Activated T-helper 2 cell treated with anti-CD3 and anti-CD28 coated beads, Interferon-gamma antibody, Interleukin-2, Interleukin-4, amounts not matched to agents 10 μg/mL and 5 μg/mL and 100 μg/mL, durations not matched to agents 14 hours and 24 hours and 36 hours (primary cell): ENCODE measurements around the gene ZNF541. TPM values are rescaled to one million over a fixed set of nuclear protein-coding genes. Genes with fewer than 3 reads are reported as not detected.
A peak's percentile ranks its signal among the peaks of the same experiment; 100 is the strongest.

Source experiments
- DNase-seq: peaks from one replicate; pipeline ENCODE4 v3.0.0; 2021; ENCODE audit warnings: low spot score
- H3K27ac Mint-ChIP-seq: one replicate; pipeline ENCODE4 v1.8.0; 2021; ENCODE audit warnings: mixed read lengths
- H3K27me3 Mint-ChIP-seq: one replicate; pipeline ENCODE4 v1.8.0; 2021; ENCODE audit warnings: low read depth, mixed read lengths
- H3K36me3 Mint-ChIP-seq: one replicate; pipeline ENCODE4 v1.8.0; 2021; ENCODE audit warnings: low read depth, mixed read lengths
- H3K4me1 Mint-ChIP-seq: one replicate; pipeline ENCODE4 v1.8.0; 2021; ENCODE audit warnings: low read depth, mixed read lengths
- H3K4me3 Mint-ChIP-seq: one replicate; pipeline ENCODE4 v1.8.0; 2021; ENCODE audit warnings: low read depth, mild to moderate bottlenecking, moderate library complexity, mixed read lengths
- H3K9me3 Mint-ChIP-seq: one replicate; pipeline ENCODE4 v1.8.0; 2021; ENCODE audit warnings: mixed read lengths
- intact Hi-C: fragments of 100-400 bp; cut with micrococcal nuclease; formaldehyde crosslinking; loops from one replicate; pipeline ENCODE4 v1.15.1; 2023
- total RNA-seq: library from RNA; stranded (reverse); gene quantifications from 2 replicates; pipeline ENCODE4 v1.2.3, GENCODE V29; 2022

Gene ZNF541
- 0.09 and 0.46 TPM in 2 replicates for total RNA-seq

GRCh38 chr19:47573071-47574026, at the start of gene ZNF541:
TSS of gene ZNF541 (minus strand) at chr19:47573148. CDS start at chr19:47555856, 17,292 bp downstream.
- H3K27me3 Mint-ChIP-seq: peaks cover 14% of the 10 kb centered on the region
- intact Hi-C loops: no loop called here
- H3K9me3 Mint-ChIP-seq: no peaks in the 10 kb centered on the region
- H3K36me3 Mint-ChIP-seq: no peaks in the 10 kb centered on the region
- H3K27ac Mint-ChIP-seq: no peak within 1 kb of the TSS
- peak; percentile 63 for DNase-seq
- H3K4me1 Mint-ChIP-seq: peaks cover 13% of the 10 kb centered on the region
- H3K4me3 Mint-ChIP-seq: peak within 1 kb of the TSS; percentile 30

GRCh38 chr19:47619763-47620162, 46.8 kb upstream of the ZNF541 start:
- no peaks in the 10 kb centered on the region for H3K27me3 Mint-ChIP-seq
- intact Hi-C loops: no loop called here
- H3K9me3 Mint-ChIP-seq: no peaks in the 10 kb centered on the region
- H3K27ac Mint-ChIP-seq: no peak overlapping the region
- DNase-seq: no peak
- H3K36me3 Mint-ChIP-seq: peaks cover 2% of the 10 kb centered on the region
- H3K4me1 Mint-ChIP-seq: no peaks in the 10 kb centered on the region
- H3K4me3 Mint-ChIP-seq: no peak overlapping the region

- DNase-seq: no peak
- Mint-ChIP-seq H3K27ac (no peak overlapping the region), H3K9me3 (no peaks in the 10 kb centered on the region), H3K4me1 (no peaks in the 10 kb centered on the region), H3K36me3 (peaks cover 2% of the 10 kb centered on the region), H3K4me3 (no peak overlapping the region), H3K27me3 (no peaks in the 10 kb centered on the region)
- intact Hi-C loops: no loop called here
Observed at GRCh38 chr19:47618771-47619170, 45.8 kb upstream of the ZNF541 start.

DNA sequence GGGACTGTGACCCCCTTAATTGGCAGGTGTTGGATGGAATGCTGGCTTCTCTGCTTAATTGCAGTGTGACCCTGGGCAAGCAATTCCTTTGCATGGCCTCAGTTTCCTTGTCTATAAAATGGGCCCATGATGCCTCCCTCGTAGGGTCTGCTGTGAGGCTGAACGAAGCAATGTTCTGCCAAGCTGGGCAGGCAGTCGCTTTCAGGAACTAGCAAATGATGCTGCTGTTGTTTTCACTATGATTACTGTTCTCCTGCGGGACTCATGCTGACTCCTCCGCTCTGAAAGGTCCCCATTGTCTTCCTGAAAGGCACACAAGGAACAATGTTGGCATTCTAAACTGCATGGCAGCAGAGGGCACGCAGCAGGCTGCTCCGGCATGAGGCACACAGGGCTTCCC, 42.8 kb upstream of the ZNF541 start:
- no peaks in the 10 kb centered on the region for H3K9me3 Mint-ChIP-seq
- no peak overlapping the region for H3K27ac Mint-ChIP-seq
- no peak overlapping the region for H3K4me3 Mint-ChIP-seq
- peaks cover 7% of the 10 kb centered on the region for H3K4me1 Mint-ChIP-seq
- no peaks in the 10 kb centered on the region for H3K27me3 Mint-ChIP-seq
- no peak for DNase-seq
- peaks cover 4% of the 10 kb centered on the region for H3K36me3 Mint-ChIP-seq
- intact Hi-C loops: no loop called here

GRCh38 chr19:47615230-47615629, 42.3 kb upstream of the ZNF541 start:
- Mint-ChIP-seq H3K9me3 (no peaks in the 10 kb centered on the region), H3K27ac (no peak overlapping the region), H3K4me1 (peaks cover 12% of the 10 kb centered on the region), H3K27me3 (no peaks in the 10 kb centered on the region), H3K36me3 (peaks cover 4% of the 10 kb centered on the region), H3K4me3 (no peak overlapping the region)
- intact Hi-C loops: no loop called here
- no peak for DNase-seq

- H3K36me3 Mint-ChIP-seq: peaks cover 4% of the 10 kb centered on the region
- intact Hi-C loops: no loop called here
- H3K9me3 Mint-ChIP-seq: no peaks in the 10 kb centered on the region
- H3K4me1 Mint-ChIP-seq: peaks cover 12% of the 10 kb centered on the region
- no peak for DNase-seq
- H3K27me3 Mint-ChIP-seq: no peaks in the 10 kb centered on the region
- H3K27ac Mint-ChIP-seq: no peak overlapping the region
- H3K4me3 Mint-ChIP-seq: no peak overlapping the region
Observed at GRCh38 chr19:47614559-47614958, 41.6 kb upstream of the ZNF541 start.

GRCh38 chr19:47614021-47614295, 41.0 kb upstream of the ZNF541 start:
- intact Hi-C loops: no loop called here
- H3K4me3 Mint-ChIP-seq: no peak overlapping the region
- no peak overlapping the region for H3K27ac Mint-ChIP-seq
- H3K4me1 Mint-ChIP-seq: peaks cover 12% of the 10 kb centered on the region
- no peaks in the 10 kb centered on the region for H3K27me3 Mint-ChIP-seq
- peaks cover 4% of the 10 kb centered on the region for H3K36me3 Mint-ChIP-seq
- H3K9me3 Mint-ChIP-seq: no peaks in the 10 kb centered on the region
- no peak for DNase-seq

GRCh38 chr19:47613165-47614020, 40.4 kb upstream of the ZNF541 start:
- no peak overlapping the region for H3K27ac Mint-ChIP-seq
- intact Hi-C loops: no loop called here
- H3K36me3 Mint-ChIP-seq: peaks cover 4% of the 10 kb centered on the region
- peaks cover 12% of the 10 kb centered on the region for H3K4me1 Mint-ChIP-seq
- no peak overlapping the region for H3K4me3 Mint-ChIP-seq
- H3K9me3 Mint-ChIP-seq: no peaks in the 10 kb centered on the region
- H3K27me3 Mint-ChIP-seq: no peaks in the 10 kb centered on the region
- no peak for DNase-seq

DNA sequence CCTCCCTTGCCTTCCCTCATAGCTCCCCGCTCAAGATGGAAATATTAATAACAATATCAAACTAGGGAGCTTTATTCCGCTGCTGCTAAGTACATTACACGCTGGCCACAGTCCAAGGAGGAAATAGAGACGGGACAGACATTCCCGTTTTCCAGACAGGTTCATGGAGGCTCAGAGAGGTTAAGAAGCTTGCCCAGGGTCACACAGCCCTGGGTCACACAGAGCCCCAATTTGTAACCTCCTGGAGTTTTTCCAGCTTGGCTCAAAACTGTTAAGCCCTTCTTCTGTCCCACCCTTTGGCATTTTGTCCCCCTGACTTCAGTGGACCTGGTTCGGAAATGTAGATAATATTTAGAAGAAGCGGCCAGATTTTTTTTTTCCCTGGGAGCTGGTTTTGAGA, 38.0 kb upstream of the ZNF541 start:
- H3K27me3 Mint-ChIP-seq: no peaks in the 10 kb centered on the region
- DNase-seq: no peak
- no peaks in the 10 kb centered on the region for H3K9me3 Mint-ChIP-seq
- peaks cover 12% of the 10 kb centered on the region for H3K36me3 Mint-ChIP-seq
- peak overlapping the region; percentile 71 for H3K4me3 Mint-ChIP-seq
- H3K27ac Mint-ChIP-seq: peak overlapping the region; percentile 42
- peaks cover 19% of the 10 kb centered on the region for H3K4me1 Mint-ChIP-seq
- intact Hi-C loops: no loop called here

DNA sequence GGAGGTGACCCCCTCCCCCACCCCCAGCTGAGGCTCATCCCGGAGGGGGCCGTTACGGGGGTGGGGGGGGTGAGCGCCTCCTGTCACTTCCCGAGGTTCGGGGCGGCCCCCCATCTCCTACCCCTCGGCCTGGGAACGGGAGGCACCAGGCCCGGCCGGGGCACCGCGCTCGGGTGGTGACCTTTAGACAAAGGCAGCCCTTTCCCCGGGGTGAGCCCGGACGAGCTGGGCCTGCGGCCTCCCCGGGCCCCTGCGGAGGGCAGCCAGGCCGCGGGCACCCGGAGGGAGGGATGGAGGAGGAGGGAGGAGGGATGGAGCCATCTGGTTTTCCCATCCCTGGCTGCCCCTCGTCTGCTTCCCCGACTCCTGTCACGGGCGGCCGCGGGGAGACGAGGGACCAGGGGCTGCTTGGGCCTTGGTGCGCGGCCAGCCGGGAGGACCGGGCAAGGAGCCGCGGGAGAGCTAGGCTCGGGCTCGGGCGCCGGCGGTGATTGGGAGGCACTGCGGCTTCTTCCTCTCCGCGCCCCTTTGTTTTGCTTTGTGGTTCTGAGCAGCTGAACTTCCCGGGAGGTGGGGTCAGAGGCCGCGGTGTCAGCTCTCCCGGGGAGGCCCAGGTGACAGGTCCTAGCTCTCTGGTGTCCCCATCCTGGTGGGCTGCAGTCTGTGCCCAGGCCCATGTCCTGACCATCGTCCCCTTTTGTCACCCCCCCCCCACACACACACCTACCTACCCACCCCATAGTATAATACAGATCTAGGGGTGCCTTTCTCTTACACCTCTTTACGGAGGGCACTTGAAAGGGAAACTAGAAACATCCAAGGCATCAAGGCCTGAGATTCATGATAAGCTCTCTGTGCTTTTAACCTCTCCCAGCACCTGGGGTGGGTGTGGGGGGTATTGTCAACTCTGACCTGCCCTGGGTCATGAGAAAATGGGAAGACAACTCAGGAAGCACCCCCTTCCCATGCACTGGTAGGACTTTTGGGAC, 37.3 kb upstream of the ZNF541 start:
- peak overlapping the region; percentile 71 for H3K4me3 Mint-ChIP-seq
- DNase-seq: peak; percentile 48
- intact Hi-C loops: loop anchor here (2.0 to 10.0 kb wide), 3 partner anchors 91 to 335 kb away; partner anchors contain the start of genes INAFM1 and NOP53
- no peaks in the 10 kb centered on the region for H3K9me3 Mint-ChIP-seq
- peaks cover 19% of the 10 kb centered on the region for H3K4me1 Mint-ChIP-seq
- peak overlapping the region; percentile 49 for H3K27ac Mint-ChIP-seq
- no peaks in the 10 kb centered on the region for H3K27me3 Mint-ChIP-seq
- H3K36me3 Mint-ChIP-seq: peaks cover 10% of the 10 kb centered on the region

GRCh38 chr19:47608969-47609905, 36.3 kb upstream of the ZNF541 start, which contains the start of gene BICRA:
TSS of gene BICRA (plus strand) at chr19:47609134. CDS start at chr19:47673575, 64,441 bp downstream.
- H3K9me3 Mint-ChIP-seq: no peaks in the 10 kb centered on the region
- peak within 1 kb of the TSS; percentile 93 for H3K27ac Mint-ChIP-seq
- H3K36me3 Mint-ChIP-seq: peaks cover 10% of the 10 kb centered on the region
- H3K27me3 Mint-ChIP-seq: no peaks in the 10 kb centered on the region
- intact Hi-C loops: loop anchor here (1.0 to 10.0 kb wide), 4 partner anchors 9 to 334 kb away; partner anchors contain the start of genes INAFM1 and NOP53
- H3K4me3 Mint-ChIP-seq: peak within 1 kb of the TSS; percentile 92
- peaks cover 20% of the 10 kb centered on the region for H3K4me1 Mint-ChIP-seq
- DNase-seq: peak; percentile 74
